Measurements from ENCODE around the gene RPS27A.
A peak's percentile ranks its signal among the peaks of the same experiment; 100 is the strongest.

DNA sequence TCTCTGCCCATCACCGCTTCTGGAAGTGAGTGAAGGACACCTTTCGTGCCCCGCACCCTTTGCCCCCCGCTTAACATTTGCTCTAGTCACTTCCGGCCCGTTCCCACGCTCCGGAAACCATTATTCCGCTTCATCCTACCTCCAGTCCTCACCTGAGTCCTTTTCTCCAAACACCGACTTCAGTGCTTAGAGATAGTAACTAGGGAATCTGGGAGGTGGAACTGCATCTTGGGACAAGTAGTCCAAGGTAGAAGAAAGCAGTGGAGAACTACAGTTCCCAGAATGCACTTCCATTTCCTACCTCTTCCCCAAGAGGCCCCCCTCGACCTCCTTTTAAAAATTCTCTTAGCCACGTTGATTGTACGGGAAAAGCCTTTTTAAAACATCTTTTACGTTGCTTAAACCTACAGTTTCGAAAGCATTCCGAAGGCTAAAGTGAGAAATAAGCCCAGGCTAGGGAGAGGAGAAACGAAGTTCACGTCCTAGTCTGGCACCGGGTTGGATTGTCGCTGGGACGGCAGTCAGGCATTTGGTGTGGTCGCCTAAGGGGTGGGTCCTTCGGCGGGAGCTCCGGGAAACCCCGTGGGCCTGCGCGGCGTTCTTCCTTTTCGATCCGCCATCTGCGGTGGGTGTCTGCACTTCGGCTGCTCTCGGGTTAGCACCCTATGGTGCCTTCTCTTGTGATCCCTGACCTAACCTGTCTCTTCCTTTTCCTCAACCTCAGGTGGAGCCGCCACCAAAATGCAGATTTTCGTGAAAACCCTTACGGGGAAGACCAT lies at the start of gene RPS27A, which contains the start of gene CLHC1:
- TF ChIP-seq POLR2A (IDR thresholded peaks at IDR 0.05; ENCODE audit: low read depth, low read length) (peak; percentile 98), SMC3 (IDR thresholded peaks at IDR 0.05; ENCODE audit: borderline replicate concordance, low read length) (no peak), CHD1 (IDR thresholded peaks at IDR 0.05; ENCODE audit: low read depth, low read length) (no peak)

Measured in GM12878 (cell line).